GM21825 (cell line): ENCODE measurements around the gene PXK.

Experiments
- ATAC-seq: cut with Tn5 transposase; IDR thresholded peaks from one replicate; pipeline ENCODE4 v1.9.1; 2021; ENCODE audit warnings: mild to moderate bottlenecking, moderate library complexity; ENCODE audit not compliant: unreplicated experiment

Gene PXK

DNA sequence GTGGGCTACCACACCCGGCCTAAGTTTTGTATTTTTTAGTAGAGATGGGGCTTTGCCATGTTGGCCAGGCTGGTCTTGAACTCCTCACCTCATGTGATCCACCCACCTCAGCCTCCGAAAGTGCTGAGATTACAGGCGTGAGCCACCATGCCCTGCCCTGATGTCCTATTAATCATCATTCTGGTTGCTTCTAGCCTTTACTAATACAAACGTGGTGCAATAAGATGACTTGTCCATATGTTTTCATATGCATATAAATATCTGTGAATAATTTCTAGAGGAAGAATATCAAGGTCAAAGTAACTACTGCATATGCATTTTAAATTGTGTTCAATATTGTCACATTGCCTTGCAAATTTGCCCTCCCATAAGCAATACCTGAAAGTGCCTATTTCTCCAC is 126.5 kb downstream of the PXK start:
- no peak for ATAC-seq

DNA sequence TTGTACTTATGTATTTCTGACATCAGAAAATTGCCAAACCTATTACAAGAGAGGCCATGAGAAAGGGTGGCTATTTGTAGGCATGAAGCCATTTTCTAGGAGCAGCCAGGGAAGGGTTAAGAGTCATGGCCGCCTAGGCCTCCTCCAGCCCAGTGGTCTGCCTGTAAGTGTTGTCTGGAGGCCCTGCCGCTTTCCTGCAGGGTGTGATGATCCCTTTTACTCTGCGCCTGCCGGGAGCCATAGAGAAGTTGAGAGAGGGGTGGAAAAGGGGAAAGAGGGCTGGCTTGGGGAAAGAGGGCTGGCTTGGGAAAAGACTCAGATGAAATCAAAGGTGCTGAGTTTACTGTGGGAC is 130.1 kb downstream of the PXK start:
- ATAC-seq: no peak

DNA sequence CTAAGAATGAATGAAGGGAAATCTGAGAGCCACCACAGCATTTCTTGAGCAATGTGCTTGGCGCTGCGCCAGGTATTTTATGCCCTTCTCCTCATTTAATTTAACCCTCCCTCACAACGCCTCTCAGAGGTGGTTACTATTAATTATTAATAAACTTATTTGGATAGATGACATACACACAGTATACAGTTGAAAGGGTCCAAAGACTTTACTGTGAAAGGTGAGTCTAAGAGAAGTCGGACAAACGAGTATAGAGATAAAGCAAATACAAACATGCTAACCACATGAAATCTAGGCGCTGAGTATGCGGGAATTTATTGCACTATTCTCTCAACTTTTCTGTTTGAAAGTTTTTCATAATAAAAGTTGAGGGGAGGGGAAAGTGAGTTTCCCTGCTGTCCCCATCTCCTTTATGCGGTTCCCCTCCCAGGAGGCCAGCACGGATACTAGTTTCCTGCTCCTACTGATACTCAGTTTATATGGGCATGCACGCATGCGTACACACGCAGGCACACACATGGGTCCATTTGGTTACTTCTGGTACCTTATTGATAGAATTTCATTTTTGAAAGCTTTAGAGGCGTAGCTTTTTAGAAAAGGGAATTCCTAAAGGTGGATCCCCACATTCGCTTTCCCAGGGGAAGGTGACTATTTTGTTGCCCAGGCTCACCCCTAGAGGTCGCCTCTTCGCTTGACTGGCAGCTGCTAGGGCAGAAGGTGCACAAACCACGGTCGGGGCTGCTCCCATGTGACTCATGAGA is 130.7 kb downstream of the PXK start:
- ATAC-seq: peak; percentile 91

DNA sequence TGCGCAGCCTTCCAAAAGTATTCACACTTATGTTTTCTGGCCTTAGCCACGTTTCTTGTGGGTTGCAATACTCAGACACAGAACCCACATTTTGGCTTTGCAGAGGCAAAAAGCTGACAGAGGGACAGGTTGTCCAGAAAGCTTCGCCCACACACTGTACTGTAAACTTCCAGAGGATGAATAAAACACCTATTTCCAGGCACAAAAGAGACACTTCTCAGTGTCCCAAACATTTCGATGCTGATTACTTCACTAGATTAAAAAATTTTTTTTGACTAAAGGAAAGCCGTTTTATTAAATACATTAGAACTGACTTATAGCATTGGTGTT is 131.2 kb downstream of the PXK start:
- ATAC-seq: no peak

DNA sequence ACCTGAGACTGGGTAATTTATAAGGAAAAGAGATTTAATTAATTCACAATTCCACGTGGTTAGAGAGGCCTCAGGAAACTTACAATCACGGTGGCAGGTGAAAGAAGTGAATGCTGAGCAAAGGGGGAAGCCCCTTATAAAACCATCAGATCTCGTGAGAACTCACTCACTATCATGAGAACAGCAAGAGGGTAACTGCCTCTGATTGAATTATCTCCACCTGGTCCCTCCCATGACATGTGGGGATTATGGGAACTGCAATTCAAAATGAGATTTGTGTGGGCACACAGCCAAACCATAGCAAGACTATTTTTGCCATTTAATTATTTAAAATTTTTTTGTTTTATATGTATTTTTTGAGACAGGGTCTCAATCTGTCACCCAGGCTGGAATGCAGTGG is 132.2 kb downstream of the PXK start:
- no peak for ATAC-seq

DNA sequence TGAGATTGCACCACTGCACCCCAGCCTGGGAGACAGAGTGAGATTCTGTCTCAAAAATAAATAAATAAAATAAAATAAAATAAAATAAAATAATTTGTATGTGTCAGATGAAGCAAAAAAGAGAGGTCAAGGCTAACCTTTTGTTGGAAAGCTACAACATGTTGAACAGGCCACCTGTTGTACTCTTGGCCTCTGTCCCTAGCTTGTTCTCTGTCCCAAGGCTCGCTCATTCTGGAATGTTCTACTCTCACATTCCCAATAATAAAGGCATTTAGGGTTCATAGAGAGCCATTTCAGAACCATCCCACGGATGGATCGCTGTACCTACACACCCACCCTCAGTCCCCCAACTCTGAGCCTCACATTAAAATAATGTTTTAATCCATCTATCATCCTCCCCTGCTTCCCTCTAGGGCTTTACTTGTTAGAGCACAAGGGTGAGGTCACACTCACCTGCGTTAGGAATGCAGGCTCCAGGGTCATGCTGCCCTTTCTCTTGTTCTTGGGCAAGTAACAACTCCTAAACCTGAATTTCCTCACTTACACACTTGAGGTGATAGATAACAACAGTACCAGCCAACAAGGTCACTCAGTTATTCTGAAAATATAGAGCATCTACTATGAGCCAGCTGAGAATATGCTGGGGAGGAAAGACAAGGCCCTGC is 134.3 kb downstream of the PXK start:
- no peak for ATAC-seq

DNA sequence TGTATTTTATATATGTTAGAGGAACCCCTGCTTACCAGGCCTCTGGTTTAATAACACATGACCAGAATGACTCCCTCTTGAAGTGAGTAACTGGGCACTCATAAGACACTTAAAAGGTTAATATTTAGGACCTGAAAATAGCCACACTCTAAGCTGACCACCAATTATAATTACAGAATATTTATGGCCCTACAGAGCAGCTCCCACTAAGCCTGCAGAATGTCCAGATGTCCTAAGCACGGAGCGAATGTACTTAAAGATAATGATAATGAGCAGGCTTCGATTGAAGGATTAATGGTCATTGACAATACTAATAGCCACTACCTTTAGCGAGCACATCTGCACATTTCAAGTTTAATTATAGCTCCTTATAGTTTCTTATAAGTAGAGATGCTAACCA is 136.4 kb downstream of the PXK start:
- ATAC-seq: no peak

DNA sequence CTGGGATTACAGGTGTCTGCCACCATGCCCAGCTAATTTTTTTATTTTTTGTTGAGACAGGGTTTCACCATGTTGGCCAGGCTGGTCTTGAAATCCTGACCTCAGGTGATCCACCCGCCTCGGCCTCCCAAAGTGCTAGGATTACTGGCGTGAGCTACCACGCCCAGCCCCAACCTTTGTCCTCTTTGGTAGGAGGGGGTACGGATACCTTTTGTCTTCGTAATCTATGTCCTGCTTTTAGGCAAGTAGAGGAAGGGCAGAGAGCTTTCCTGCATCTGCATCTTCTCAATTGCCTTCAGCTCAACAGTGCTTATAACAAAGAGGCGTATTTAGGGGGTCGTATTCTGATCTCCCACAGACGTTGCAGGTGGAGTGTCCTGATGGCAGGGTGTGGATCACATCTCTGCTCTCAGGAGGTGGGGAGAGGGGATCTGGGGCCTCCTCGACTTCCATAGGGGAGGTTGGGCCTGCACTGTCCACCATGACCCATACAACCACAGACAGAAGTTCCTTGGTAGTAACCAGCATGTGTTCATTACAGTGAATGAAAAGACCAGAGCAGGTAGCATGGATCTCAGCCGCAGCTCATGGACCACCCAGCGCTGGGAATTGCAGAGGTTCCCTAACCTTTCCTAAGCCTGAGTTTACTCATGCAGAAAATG is 137.8 kb downstream of the PXK start:
- ATAC-seq: no peak

DNA sequence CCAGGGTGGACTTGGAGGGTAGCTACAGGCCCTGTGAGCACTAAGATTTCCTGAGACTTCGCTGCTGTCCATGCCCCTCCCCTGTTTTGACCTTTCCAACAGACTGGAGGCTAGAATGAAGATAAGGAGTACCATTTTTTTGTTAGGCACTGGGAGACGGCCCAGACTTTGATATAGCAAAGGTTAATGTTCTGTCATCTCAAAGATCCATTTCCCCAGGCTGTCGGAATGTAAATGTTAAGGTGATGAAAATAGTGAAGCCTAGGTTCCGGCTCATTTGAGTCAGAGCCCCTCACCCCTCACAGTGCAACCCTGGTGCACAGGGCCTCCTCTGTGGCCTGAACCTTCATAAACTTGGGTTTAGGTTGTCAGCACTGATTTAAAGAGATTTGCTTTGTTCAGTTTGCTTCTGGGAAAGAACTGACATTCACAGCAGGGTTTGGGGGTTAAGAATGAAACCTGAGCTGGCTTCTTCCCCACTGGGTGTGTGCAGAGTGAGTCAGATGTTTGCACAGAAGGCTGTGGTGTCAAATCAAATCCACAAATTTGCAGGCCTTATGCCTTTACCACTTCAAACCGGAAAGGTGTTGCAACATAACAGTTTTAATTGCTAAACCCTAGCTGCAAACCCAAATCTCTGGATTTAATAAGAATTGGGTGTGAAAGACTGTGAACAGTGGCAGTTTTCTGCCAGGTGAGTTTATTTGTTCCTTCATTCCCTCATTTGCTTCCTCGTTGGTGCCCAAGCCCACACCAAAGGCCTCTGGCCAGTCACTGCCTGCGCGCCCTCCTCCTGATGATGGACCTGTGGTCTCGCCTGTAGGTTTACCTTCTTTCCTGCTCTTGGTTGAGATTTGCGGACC is 138.6 kb downstream of the PXK start:
- no peak for ATAC-seq

DNA sequence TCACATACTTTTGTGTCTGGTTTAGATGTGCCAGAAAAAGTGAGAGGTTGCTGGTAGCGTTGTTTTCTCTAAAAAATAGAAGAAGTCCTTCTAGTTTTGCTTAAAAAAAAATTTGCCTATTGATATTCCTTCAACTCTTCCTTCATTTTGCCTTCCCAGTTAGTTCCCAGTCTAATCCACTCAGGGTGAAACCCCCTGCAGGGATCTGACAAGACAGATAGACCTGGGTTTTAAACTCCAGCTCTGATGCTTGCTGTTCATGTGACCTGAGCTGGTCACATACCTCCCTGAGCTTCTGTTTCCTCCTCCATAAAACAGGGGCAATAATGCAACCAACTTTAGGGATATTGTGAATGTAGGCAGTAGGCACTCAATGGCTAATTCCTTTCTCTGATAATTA is 140.6 kb downstream of the PXK start:
- no peak for ATAC-seq

DNA sequence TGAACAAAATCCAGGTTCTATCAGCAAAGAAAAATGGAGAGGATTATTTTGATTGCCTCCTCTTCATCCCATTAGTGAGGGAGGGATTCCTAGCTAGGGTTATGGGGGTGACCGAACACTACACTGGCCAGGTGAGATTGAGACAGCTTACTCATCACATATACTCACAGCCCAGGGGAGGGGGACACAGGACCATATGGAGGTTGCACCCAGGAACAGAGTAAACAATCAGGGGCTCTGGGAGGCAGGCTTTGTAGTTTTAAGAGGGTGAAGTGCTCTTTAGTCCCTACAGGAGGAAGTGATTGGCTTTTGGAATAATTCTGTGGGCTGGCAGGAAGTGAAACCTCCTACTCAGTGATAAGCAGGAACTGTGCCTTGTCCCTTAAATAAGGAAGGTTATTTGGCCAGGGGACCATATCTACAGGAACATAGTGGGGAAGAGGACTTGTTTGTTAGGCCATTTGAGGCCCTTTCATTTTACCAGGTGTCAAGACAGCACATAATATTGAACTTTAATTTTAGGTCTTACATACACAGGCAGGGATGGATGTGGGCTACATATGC is 141.7 kb downstream of the PXK start:
- no peak for ATAC-seq

DNA sequence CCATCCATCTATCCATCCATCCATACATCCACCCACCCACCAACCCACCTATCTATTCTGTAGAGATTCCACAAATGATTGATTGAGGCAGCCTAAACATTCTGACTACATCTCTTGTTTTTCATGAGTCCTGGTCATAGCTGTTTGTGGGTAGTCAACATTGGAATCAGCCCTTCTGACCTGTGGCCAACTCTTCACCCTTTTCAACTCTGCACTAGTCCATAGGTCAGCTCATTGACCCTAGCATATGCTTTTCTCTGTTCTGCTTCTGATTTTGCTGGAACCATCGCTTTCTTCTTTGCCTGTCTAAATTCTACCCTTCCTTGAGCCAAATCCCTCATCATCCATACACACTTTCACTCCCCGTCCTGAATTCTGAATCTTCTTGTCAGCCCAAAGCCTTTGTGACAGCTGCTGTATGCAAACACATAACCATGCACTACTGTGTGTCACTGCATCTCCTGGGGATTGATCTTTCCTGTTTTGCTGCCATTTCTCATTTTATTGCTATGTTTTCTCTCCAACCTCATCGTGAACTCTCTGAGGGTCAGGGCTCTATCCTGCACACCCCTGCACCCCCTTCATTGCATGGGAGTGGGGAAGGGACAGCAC is 142.4 kb downstream of the PXK start:
- ATAC-seq: no peak
